ENCODE results near the gene MYO3B.
"Not testable (repeated sequence)": the region's sequence is repeated elsewhere in the genome, so short reads cannot be mapped to it uniquely, and the experiment has no call there.

- TF ChIP-seq CTCF (IDR thresholded peaks at IDR 0.05; ENCODE audit: low read depth, low read length); EZH2phosphoT487 (IDR thresholded peaks at IDR 0.05; ENCODE audit: low read depth): not testable (repeated sequence)
Observed at GRCh38 chr2:170472498-170472897, 294.6 kb downstream of the MYO3B start.
